GM18508 (cell line): ENCODE data around the gene NPC2.

Experiments used
- ATAC-seq: cut with Tn5 transposase; IDR thresholded peaks from one replicate; pipeline ENCODE4 v1.9.1; 2021; ENCODE audit warnings: moderate number of reproducible peaks; ENCODE audit not compliant: insufficient read depth, unreplicated experiment

Gene NPC2

DNA sequence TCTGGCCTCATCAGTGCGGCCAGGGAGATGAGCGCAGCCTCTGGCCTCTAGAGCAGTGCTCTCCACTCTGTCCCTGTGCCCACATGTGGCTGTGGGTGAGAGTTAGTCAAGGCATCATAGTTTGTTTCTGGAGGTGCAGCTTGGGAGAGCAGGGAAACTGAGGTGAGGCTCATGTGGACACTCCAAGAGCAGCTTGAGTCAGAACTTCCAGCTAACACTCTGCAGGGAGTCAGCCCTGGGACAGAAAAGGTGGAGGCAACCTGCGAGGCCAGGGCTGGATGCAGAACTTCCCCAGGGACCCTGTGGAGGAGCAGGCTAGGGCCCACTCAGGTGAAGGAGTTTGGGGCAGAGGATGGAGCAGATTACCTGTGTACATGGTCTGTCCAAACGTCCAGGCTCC, 11.3 kb upstream of the NPC2 start:
- ATAC-seq = no peak

DNA sequence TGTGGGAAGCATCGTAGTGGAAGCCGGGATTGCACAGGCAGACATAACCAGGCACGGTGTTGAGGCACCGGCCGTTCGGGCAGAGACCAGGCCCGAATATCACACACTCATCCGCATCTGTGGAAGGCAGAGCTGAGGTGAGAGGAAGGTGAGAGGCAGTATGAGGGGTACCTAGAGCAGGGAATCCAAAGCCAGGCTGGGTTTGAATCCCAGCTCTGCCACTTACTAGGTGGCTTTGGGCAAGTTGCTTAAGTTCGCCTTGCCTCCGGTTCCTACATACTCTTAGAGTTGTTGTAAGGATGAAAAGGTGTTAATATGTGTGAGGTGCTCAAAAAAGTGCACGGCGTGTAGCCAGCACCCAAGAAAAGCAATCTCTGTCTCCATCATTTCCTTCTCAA, 10.8 kb upstream of the NPC2 start:
- no peak for ATAC-seq

DNA sequence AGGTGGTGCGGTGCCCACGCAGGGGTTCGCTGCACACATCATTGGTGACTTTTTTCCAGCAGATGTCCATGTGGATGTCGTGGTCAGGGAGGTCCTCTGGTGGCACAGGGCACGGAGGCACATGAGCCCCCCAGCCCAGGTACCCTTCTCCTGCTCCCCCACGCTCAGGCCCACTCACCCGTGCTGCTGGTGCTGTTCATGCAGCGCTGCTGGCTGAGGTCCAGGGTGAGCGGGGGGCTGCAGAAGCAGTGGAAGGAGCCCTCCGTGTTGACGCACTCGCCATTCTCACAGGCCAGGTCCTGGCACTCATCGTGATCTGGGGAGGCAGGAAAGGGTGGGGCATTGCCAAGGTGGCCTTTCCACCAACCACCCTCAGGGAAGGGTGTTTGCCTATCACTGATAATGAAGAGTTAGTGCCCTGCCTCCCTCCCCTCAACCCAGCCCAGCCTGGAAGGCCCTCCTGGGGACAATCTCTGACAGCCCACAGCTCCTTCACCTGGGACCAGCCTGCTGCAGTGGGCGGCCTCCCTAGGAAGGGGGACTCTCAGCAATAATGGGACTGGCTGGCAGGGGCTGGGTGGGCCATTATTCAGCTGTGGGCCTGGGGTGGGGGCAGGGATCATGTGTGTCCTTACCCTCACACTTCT, 10.3 kb upstream of the NPC2 start:
- ATAC-seq = no peak

DNA sequence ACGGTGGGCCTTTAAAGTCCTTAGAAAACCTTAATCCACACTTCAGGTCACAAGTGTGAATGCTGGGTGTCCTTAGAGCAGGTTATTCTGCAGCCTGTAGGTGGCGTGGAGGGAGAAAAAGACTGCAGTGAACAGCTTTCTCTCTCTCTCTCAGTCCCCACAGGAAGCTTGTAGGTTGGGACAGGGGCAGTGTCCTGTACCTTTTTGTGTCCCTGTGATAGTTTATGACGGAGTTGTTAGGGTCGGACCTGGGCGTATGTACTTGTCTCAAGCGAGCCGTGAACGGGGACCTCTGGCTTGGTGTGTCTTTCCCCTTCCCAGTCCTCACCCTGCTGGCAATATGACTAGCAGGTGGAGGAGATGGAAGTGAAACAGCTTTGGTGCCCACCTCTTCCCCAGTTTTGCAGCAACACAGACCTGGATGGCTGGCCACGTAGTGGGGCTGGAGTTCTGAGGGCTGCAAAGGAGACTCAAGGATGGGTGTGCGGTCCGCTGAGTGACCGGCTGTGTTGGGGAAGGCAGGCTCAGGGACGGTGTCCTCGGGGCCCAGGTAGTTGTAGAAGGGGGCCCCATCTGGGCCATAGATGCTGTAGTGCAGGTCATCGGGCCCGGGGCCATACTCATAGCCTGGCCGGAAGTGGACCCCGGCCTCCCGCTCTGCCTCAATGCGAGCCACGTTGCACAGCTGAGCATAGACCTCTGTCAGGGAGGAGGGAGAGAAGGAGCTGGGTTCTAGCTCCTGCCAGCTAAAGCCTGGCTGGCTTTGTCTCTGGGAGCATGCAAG, 9.3 kb upstream of the NPC2 start:
- no peak for ATAC-seq

DNA sequence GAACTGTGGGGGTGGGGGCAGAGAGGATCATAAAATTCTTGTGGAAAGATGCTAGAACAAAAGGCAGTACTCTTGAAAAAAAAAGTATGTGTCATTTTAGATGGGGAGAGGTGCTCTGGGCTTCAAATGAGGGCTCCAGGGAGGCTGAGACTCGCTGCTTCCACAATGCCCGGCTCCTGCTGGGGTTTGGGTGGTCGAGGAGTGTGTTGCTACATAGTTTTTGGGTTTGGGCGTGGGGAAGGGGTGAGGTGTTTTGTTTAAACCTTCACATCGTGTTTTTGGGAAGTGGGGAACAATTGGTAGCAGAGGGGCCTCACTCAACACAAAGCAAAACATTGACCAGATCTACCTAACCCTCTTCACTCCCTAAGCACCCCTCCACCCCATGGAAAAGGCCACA, 8.6 kb upstream of the NPC2 start:
- ATAC-seq = no peak

DNA sequence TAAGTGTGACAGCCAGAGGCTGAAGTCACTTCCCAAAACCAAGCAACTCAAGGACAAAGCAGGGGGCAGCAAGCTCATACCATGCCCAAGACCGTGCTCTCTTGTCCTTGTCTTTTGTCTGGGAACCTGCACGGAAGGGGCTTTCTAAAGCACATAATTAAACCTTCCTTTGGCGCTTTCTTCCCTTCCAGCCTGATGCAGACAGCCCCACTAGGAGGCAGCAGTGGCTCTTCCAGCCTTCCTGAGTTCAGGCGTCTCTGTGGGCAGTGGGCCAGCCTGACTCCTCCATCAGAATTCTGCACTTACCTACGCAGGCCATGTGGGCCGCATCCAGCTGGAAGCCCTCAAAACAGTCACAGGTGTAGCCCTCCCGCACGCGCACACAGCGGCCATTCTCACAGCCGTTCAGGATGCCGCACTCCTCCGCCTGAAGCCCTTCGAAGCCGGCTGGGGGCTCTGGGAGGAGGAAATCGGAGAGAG, 8.1 kb upstream of the NPC2 start:
- ATAC-seq = no peak

DNA sequence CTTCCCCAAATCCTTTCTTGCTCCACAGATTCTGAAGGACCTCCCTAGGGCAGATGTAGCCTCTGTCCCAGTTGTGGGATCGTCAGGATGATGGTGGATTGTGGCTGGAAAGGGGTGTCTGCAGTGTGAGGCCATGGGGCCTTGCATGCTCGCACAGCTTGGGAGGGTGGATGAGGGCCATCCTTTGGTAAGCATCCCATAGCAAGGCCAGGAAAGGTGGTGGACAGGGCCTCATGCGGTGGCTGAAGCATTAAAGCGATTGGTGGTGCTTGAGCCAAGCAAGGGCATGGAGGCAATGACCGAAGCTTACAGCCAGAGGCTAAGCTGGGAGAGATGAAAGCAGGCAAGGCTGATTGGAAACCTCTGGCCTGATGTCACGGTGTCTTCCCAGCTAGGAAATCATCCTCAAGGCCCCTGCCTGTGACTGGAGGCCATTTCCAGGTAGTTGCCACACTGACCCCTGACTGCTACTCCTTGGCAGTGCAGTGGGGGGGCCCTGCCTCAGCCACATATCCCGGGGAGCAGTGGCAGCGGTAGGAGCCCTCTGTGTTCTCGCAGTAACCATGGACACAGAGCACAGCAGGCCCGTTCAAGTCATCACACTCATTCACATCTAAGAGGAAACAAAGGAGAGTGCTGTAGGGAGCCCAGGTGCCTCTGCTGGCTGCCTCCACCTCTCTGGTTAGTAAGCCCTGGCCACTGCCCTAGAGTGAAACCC, 7.5 kb upstream of the NPC2 start:
- no peak for ATAC-seq

DNA sequence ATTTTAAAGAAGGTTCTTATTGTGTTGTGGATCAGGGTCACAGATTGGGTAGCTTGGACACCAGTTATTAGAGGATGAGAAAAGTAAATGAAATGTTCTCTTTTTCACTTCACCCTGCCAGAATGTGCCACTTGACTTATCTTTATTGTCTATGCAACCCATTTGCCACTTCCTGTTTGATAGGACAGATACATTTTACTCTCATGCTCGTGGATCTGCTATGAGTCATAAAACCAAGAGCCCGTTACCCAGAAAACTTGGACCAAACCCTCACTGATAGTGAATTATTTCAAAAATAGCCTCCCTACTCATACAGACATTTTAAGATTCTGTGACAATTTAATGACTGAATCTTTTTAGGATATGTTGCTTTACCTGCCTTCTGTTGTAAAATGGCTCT, 2.3 kb upstream of the NPC2 start:
- no peak for ATAC-seq

DNA sequence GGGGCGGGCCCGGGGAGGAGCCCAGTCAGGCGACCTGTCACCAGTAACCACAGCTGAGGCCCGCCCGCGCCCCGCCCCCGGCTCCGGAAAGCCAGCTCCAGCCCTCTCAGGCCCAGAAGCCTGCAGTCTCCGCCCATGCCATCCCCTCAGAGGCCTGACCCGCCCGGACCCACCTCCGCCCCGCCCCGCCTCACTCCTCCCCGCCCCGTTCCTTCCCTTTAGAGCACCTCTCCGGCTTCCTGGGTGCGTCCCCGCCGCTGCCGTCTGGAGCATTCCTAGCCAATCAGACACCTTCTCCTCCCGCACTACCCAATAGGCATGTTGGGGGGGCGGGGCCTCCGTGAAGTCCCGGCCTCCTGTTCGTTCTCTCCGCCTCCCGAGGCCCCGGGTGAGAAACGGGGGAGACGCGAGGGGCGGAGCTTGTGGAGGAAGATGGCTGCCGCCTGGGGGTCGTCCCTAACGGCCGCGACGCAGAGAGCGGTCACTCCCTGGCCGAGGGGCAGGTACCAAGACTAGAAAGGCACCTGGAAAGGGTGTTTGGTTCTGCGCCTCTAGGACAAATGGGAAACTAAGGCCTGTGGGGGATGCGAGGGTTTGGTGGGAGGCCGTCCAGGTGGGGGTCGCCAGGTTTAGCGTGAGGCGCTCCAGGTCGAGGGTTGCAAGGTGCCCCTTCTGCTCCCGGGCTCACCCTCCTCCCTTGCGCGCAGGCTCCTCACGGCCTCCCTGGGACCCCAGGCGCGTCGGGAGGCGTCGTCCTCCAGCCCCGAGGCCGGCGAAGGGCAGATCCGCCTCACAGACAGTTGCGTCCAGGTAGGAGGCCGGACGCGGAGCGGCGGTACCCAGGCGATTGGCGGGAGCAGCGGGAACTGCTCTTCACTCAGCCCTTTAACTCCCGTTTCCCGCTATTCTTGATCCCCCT, 497 bp upstream of the NPC2 start, which contains the start of gene ISCA2:
ISCA2 (plus strand) TSS at position 423 of the 919 bp plus-strand sequence; CDS start at position 433, 10 bp downstream.
- ATAC-seq = peak; percentile 74

DNA sequence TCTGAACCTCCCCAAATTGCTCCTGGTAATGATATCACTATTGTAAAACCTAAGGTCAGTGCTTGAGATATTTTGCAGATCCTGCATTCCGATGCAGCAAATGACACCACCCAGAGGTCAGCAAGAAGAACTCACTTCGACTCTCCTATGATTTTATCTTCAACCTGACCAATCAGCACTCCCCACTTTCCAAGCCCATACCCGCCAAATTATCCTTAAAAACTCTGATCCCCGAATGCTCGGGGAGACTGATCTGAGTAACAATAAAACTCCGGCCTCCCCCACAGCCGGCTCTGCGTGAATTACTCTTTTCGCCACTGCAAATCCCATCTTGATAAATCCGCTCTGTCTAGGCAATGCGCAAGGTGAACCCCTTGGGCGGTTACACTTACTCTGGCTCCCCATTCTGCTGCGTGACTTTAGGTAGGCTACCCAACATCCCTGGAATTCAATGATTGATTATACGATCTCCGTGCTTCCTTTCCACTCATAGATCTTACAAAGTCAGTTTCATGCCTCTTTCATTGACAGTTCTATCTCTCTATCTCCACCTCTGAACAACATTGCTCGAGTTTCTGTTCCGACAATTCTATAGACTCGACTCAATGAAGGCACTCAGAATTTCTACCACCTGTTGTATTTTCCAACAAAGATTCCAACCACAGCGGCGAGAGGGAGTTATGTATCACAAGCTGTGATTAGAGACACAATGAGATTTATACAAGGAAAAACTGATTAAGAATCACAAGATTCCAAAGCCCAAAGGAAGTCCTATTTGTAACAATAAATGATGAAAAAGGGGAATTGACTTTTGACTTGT, 939 bp downstream of the NPC2 start:
- no peak for ATAC-seq

DNA sequence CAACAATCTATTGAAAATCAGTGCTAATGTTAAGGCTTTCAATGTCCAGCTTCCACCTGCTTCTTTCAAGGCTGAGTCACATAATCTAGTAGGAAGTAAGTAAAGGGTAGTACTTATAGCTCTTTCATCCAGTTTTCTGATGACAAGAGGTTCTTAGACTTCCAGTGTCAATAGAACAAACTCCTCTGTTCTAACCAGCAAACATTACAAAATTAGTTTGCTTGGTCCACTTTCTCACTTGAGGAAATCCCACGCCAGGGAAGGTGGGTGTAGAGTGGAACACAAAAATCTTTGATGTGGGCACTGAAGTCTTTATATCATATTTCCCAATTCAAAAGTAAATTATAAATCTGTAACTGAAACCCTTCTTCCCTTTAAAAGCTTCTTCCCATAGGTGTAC, 2.6 kb downstream of the NPC2 start:
- ATAC-seq = no peak

DNA sequence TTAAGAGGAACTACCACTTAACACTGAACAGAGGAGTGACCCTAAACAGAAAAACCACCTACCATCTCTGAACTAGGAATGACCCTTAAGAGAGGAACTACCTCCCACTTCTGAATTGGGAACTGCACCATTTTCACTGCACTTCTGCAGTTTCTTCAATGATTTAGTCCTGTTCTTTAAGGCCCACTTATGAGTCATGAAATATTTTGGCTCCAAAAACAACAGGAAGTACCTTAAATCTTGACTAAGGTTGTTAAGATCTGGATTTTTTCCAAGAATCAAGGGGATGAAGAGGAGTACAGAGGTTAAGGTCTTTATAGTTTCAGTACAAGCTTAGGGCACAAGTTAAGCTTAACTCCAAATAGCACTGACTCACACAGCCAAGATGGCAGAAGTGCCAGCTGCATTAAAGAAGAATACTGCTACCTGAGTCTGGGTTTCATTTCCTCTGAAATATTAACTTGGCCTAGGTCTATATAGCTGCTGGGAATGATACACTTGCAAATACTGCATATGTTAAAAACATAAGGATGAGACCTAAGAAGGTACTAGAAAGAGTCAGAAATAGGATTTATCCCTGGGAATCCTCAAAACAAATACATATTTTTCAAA, 4.2 kb downstream of the NPC2 start:
- no peak for ATAC-seq

DNA sequence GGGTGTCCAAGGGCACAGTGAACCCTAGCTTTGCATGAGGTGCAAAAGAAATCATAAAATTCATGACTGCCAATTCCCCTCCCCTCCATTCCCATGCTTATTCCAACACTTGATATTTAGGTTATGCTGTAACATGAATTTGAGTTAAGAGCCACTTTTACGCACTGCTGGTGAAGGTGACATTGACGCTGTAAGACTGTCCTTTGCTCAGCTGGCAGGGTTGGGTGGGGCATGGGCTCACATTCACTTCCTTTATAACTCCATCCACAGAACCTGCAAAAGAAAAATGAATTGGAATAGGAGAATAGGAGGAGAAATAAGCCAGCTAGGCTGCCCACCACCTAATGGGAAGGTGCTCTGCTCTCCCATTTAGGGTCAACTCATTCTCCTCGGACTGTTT, 6.9 kb downstream of the NPC2 start:
- ATAC-seq = no peak

DNA sequence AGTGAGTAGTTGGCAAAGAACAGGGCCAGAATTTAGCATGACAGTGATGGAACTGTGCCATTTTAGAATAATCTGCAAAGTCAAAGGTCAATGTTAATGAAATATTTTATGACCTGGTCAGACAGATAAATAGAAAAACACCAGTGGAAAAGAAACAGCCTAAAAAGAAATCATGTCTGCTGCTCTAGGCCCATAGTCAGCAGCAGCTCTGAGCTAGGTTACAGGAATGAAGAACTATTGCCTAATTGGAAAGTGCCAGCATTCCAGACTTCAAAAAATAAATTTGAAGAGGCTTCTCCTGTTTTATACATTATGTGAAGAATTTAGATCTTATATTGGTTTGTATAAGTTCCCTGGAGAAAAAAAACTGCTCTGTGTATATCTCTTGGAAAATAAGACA, 9.8 kb downstream of the NPC2 start:
- ATAC-seq = no peak

DNA sequence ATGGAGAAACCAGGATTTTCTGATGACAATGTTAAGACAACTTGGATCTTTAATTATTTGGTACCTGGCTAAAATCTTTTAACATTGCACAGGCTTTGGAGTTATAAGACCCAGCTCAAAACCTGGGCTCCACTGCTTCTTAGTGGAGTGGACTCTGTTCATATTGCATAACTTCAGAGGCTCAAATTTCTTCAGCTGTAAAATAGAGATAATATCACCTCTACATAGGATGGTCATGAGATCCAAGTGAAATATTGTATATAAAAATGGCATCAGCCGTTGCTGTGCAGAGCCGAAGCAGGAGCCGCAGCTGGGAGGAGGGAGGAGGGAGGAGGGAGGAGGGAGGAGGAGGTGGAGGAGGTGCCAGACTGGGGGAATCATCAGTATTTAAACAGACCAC, 10.5 kb downstream of the NPC2 start:
- ATAC-seq = no peak

DNA sequence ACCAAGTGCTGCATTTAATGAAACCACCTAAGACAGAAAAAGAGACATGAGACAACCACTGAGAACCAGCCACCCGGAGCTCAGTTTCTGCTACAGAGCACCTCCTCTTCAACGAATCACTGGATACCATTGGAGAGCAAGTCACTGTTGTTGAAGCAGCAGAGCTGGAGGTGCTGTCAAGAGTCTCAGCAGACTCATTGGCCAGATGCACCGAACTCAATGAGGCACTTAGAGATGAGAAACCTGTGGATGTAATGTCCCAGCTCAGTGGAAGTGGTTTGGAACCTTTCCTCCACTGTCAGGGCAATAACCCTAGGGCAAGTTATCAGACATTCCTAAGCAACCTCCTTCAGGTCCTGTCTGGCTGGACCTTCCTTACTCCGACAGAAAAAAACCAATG, 13.1 kb downstream of the NPC2 start:
- no peak for ATAC-seq

DNA sequence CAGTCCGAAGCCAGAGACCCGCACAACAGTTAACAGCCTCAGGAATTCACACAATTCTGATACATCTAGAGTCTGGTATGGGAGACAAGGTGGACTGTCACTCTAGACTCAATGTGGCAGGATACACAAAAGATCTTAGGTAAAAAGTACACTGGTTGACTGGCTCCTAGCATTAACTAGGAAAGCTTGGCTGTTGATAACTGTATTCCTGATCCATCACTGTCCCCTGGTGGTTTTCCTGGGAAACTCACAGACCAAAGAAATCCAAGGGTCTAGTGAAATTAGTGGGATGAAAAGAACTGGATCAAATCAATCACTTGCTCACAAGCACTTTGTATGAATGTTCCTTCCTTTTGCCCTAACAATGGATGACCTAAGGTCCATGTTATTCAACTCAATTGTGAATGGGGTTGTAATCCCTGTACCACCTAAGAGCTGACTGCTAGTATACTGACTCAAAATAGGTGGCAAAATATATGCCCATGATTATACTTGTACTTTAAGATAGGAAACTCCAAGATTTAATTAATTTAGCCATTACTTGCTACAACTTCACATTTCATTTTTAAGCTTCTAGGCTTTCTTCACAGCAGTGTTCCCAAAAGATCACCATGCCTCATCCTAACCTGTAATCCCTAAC, 14.0 kb downstream of the NPC2 start:
- no peak for ATAC-seq

DNA sequence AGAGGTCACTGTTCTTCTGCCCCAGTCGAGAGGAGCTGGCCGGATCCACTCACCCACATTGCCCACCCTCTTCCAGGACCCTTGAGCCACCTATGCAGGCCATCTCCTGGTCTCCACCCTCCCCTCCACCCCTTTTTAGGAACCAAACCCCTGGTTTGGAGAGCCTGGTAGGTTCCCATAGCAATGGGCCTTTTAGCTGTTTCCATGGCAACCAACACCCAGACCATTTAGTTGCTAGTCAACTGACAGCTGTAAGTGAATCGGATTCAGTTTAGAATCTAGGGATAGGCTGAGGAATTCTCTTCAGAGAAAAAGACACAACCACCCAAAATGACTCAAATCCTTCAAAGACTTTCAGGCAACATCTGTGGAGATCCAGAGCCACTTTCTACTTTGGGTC, 16.5 kb downstream of the NPC2 start:
- no peak for ATAC-seq

DNA sequence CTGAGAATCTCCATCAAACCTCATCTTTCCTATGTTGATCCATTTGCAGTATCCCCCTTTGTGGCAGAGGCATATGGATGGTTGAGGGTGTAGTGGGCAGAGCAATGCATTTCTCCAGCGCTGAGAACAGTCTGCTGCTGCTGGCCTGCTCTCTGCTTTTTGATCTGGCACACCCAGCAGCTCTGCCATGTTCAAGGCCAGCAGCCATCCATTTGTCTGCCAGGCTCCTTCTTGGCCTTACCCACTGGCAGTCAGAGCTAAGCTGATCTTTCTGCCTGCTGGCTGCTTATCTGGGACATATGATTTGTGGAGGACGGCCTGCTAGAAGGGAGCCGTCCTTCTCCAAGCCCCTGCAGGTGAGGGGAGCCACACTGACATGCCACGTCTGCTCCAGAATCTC, 17.0 kb downstream of the NPC2 start:
- ATAC-seq = no peak
